ENCODE measurements around the gene CACNA1H. TPM values are rescaled to one million over a fixed set of nuclear protein-coding genes. Genes with fewer than 3 reads are reported as not detected.

Gene CACNA1H
- total and polyA plus RNA-seq, 2 donors (not counting 3 experiments of a cell fraction or from before 2014, with no cell fraction given): 0.03 TPM; not detected in 1

GRCh38 chr16:1122398-1122765 lies 30.5 kb upstream of the CACNA1H start:
- ChIA-PET CTCF (no interaction called here), POLR2A (no interaction called here)
- FAIRE-seq: no peak
- no peaks in the 10 kb centered on the region for H3K36me3 ChIP-seq (ENCODE audit: control insufficient read depth in 2 of 2, extremely low read depth in 1 of 2, insufficient read depth in 2 of 2, low read length in 2 of 2)
- no peaks in the 10 kb centered on the region for H4K20me1 ChIP-seq (replicated peaks; ENCODE audit: control insufficient read depth, extremely low read depth, insufficient read depth, low read length)
- H3K27ac ChIP-seq (ENCODE audit: insufficient read depth, low read depth, low read length): no peak overlapping the region
- H3K79me2 ChIP-seq (ENCODE audit: control insufficient read depth, insufficient read depth, low read length): no peaks in the 10 kb centered on the region
- H3K9me3 ChIP-seq (replicated peaks; ENCODE audit: control insufficient read depth, insufficient read depth, low read length): no peaks in the 10 kb centered on the region
- TF ChIP-seq, protein P1, sequence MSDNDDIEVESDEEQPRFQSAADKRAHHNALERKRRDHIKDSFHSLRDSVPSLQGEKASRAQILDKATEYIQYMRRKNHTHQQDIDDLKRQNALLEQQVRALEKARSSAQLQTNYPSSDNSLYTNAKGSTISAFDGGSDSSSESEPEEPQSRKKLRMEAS (IDR thresholded peaks at IDR 0.05; ENCODE audit: insufficient read depth, insufficient read length): no peak
- TF ChIP-seq EZH2 (IDR thresholded peaks at IDR 0.05; ENCODE audit: borderline replicate concordance, low read depth, low read length, severe bottlenecking) (no peak), FOS (IDR thresholded peaks at IDR 0.05; ENCODE audit: borderline replicate concordance, insufficient read depth, low read length) (no peak), GATA2 (IDR thresholded peaks at IDR 0.05; ENCODE audit: insufficient read depth, insufficient read length, low read depth, low read length) (no peak), JUN (IDR thresholded peaks at IDR 0.05; ENCODE audit: borderline replicate concordance, insufficient read depth, insufficient read length, low read depth) (no peak), POLR2A (IDR thresholded peaks at IDR 0.05; ENCODE audit: low read depth, low read length) (no peak), MYC (IDR thresholded peaks at IDR 0.05; ENCODE audit: low read depth, low read length) (no peak), POLR2AphosphoS5 (IDR thresholded peaks at IDR 0.05; ENCODE audit: insufficient read depth, low read depth, low read length) (no peak)
- TF ChIP-seq, protein P2, sequence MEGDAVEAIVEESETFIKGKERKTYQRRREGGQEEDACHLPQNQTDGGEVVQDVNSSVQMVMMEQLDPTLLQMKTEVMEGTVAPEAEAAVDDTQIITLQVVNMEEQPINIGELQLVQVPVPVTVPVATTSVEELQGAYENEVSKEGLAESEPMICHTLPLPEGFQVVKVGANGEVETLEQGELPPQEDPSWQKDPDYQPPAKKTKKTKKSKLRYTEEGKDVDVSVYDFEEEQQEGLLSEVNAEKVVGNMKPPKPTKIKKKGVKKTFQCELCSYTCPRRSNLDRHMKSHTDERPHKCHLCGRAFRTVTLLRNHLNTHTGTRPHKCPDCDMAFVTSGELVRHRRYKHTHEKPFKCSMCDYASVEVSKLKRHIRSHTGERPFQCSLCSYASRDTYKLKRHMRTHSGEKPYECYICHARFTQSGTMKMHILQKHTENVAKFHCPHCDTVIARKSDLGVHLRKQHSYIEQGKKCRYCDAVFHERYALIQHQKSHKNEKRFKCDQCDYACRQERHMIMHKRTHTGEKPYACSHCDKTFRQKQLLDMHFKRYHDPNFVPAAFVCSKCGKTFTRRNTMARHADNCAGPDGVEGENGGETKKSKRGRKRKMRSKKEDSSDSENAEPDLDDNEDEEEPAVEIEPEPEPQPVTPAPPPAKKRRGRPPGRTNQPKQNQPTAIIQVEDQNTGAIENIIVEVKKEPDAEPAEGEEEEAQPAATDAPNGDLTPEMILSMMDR (IDR thresholded peaks at IDR 0.05; ENCODE audit: extremely low read depth in 1 of 2, insufficient read depth in 1 of 2, low read depth in 1 of 2, low read length in 2 of 2): no peak
- no peaks in the 10 kb centered on the region for H3K9me1 ChIP-seq (replicated peaks; ENCODE audit: control insufficient read depth, extremely low read depth, insufficient read depth, low read length)
- dilution Hi-C loops (cut with MboI; ENCODE audit: extremely low pct_ligation_motif_present, low sequenced_read_pairs): no loop called here
- DNase-seq (ENCODE audit: low read depth, low spot score): no peak
- H2AFZ ChIP-seq (ENCODE audit: low read depth, low read length): no peak overlapping the region
- H3K27me3 ChIP-seq (ENCODE audit: control insufficient read depth in 2 of 2, insufficient read depth in 2 of 2, low read length in 2 of 2): no peaks in the 10 kb centered on the region
- intact Hi-C loops (cut with micrococcal nuclease): no loop called here
- H3K4me2 ChIP-seq (ENCODE audit: insufficient read depth, low read length): no peak overlapping the region
- BruUV-seq (replicated peaks): no TSS peak
- H3K9ac ChIP-seq (replicated peaks; ENCODE audit: extremely low read depth, insufficient read depth, low read length): no peak overlapping the region
- no peak overlapping the region for H3K4me3 ChIP-seq (replicated peaks in 1 of 3; ENCODE audit: insufficient read depth in 1 of 3, low read depth in 1 of 3, low read length in 3 of 3)
- no peaks in the 10 kb centered on the region for H3K4me1 ChIP-seq (ENCODE audit: control insufficient read depth, extremely low read depth, insufficient read depth, low read length)

All from endothelial cell of umbilical vein (primary cell).